IPS-NIHi11 (cell line): Measurements from ENCODE around the gene LYPD6B.

Source experiments
- DNase-seq: peaks from one replicate; pipeline ENCODE4 v3.0.0; 2012; ENCODE audit warnings: mixed read lengths, low spot score

The LYPD6B gene, protein sequence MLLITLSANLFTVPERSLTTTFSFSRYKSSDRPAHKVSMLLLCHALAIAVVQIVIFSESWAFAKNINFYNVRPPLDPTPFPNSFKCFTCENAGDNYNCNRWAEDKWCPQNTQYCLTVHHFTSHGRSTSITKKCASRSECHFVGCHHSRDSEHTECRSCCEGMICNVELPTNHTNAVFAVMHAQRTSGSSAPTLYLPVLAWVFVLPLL

GRCh38 chr2:149038442-149039212 is at the start of gene LYPD6B:
TSS of gene LYPD6B (plus strand) at chr2:149038699. CDS start at chr2:149130949, 92,250 bp downstream.
- peak; percentile 81 for DNase-seq

DNA sequence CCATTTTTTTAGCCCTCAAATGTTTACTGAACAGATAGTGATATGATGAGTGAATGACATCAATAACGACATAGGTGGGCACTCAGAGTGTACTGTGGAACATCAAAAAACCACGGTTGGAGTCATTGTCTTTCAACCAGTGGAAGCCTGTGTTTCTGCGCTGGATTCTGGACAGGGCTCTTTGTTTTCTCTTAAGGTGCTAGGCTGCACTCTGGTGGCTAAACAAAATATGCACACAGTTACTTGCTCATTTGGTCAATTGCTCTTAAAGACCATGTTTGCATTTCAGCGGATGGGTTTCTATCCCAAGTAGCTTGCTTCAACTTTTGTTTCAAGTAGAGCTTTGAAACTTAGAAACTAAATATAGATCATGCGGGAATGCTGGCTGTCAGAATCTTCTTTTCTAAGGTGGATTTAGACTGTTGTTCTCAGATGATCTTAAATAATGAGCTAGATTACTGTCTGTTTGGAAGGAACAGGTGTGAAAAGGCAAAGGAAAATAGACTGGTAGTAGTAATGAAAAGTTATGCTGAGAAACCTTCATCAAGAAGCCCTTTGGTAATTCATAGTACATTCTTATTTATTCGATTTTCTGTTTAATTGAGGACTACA is 48.5 kb upstream of the LYPD6B start:
- peak; percentile 74 for DNase-seq

DNA sequence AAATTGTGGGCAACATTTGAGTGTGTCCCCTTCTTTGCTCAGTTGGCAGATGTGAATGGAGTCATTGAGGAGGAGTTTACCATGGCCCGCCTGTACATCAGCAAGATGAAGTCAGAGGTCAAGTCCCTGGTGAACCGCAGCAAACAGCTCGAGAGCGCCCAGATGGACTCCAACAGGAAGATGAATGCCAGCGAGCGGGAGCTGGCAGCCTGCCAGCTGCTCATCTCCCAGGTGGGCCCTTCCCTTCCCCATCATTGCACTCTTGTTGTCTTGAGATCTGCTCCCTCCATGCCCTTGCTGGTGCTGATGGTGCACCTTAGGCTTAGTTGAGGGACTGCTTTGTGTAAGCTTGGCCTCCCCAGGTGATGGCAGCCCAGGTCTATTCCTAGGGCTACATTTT is 47.5 kb upstream of the LYPD6B start:
- DNase-seq, result no peak

- DNase-seq, result no peak
Observed at GRCh38 chr2:148992448-148992847, 46.1 kb upstream of the LYPD6B start.

DNA sequence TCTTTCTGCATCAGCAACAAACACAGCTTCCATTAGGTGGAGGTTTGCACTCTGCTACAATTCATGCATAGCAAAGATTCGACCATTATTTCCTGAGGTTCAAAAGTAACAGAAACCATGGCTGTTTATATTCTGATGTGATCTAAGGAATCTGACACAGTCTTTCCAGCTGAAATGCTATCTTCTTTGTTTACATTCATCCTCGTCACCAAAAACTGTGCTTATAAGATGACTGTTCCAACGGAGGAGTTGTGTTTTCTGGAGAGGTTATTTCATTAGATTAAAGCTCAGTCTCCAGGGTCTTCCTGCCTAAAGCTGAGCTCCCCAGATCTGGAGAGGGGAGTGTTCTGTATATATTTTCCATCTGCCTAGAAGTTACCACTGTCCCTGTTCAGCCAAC is 45.1 kb upstream of the LYPD6B start:
- no peak for DNase-seq

- no peak for DNase-seq
Observed at GRCh38 chr2:148994341-148994740, 44.2 kb upstream of the LYPD6B start.

GRCh38 chr2:148996805-148997204 is 41.7 kb upstream of the LYPD6B start:
- DNase-seq, result no peak

- no peak for DNase-seq
Observed at GRCh38 chr2:148998165-148998830, 40.2 kb upstream of the LYPD6B start.

- no peak for DNase-seq
Observed at GRCh38 chr2:148998831-148999200, 39.7 kb upstream of the LYPD6B start.

DNA sequence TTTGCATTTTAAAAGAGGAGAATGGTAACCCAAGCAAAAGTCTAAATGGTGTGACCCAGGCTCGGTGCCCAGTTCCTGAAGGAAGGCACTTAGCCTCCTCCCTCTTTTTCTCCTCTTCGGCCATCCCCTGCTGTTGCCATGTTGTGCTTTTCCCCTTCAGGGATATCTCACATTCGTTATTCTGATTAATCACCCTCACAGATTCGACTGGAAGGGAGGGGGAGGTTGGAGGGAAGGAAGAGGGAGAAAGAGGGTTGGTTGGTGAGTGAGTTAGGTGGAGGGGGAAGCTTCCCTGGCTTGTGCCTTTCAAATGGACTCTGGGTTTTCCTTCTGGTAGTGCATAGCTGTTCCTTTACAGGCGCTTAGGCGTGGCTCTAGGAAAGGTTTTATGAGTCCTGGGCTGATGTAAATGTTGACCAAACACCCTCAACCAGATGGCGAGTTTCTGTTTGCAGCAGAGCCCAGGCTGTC is 39.0 kb upstream of the LYPD6B start:
- no peak for DNase-seq

DNA sequence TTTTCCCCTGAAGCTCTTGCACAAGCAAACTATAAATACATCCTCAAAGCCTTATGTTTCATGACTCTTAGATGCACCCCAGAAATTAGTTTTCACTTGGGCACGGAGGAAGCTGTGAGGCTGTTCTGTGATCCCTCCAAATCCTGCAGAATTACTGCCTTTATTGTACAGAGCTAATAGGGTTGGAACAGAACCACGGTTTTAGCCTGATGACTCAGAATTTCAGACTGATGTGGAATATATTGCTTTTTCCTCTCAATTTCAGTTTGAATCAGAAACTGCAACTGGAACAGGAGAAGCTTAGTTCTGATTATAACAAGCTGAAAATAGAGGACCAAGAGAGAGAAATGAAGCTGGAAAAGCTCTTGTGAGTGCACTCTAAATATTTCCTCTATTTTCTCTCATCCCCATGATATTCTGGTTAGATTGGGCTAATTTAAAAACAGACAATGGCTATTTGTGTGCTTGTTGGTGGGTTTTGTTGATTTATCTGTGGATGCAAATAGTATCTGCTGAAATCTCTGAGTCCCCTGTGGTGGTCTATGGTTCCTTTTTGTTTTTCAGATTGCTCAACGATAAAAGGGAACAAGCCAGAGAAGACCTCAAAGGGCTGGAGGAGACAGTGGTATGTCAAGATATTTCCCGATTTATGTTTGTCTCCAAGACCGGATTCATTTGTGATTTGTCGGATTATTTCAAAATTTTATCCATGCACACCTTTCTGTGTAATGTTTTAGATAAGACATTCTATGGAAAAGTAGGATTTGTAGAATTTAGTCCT is 38.2 kb upstream of the LYPD6B start:
- DNase-seq, result peak; percentile 52

- DNase-seq, result no peak
Observed at GRCh38 chr2:149001496-149001895, 37.0 kb upstream of the LYPD6B start.

DNA sequence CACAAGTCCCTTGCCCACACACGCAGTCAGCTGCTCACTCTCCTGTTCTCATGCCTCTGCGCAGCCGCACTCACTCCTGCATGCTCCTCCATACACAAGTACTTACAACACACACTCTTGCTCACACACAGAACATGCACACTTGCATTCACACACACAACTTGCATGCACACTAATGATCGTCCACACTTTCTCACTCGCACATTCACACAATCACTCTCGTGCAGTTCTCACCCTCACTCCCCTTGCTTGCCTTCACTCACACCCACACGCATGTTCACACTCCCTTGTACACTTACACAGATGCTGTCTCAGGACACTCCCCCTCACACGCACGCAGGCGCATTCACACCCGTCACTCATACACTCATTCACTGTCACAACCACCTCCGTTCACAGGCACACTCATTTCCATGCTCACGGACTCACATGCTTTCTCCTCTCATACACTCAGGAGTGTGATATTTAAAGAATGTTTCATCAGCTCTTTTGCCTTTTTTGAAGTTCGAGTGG is 36.1 kb upstream of the LYPD6B start:
- no peak for DNase-seq

- no peak for DNase-seq
Observed at GRCh38 chr2:149002891-149003740, 35.4 kb upstream of the LYPD6B start.

- no peak for DNase-seq
Observed at GRCh38 chr2:149004836-149005235, 33.7 kb upstream of the LYPD6B start.

- no peak for DNase-seq
Observed at GRCh38 chr2:149005471-149006077, 32.9 kb upstream of the LYPD6B start.

DNA sequence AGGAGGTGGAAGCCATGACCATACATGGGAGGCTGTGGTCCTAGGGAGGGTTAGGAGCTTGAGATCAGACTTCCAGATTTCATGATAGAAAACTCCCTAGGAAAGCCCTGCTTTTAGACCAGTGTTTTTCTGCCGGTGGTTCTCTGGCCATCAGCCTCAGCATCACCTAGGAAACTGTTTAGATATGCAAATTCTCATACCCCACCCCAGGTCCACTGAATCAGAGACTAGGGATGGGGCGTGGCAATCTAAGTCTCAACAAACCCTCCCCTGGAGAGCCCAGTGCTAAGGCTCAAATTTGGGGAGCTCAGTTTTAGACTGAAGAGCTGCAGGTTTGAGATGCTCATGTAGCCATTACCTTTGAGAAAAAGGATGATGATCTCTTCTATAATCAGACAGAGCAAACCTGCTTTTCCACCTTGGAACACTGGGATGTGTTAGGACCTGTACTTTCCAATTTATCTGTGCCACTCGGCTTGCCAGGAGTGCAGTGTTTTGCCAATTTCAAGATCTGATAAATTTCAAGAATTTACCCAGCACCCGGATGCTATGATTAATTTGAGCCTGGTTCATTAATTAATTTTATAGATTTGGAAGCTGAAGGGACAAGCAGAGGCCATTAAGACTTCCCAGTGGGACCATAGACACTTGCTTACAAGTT is 31.5 kb upstream of the LYPD6B start:
- DNase-seq, result no peak

DNA sequence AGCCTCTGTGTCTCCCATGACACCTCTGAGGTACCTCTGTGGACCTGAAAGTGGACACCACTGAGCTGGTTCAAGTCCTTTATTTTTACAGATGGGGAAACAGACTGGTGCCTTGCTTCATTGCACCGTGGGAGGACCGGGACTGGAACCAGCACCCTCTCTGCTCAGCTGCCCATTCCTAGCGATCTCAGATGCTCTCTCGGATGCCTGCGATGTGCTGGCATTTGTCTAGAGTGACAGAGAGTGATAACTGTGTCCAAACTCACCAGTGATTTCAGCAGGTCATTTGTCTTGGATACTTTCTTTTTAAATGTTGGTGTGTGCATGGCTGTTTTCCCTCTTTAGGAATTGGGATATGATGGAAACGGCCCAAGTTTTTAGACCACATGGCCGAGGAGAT is 30.1 kb upstream of the LYPD6B start:
- DNase-seq, result no peak

- DNase-seq, result no peak
Observed at GRCh38 chr2:149009576-149010461, 28.7 kb upstream of the LYPD6B start.
